Frontal cortex (tissue), 4 donors: ENCODE results near the gene NUTF2. TPM values are rescaled to one million over a fixed set of nuclear protein-coding genes. Genes with fewer than 3 reads are reported as not detected.
A peak's percentile ranks its signal among the peaks of the same experiment; 100 is the strongest.
"Not testable (repeated sequence)": the region's sequence is repeated elsewhere in the genome, so short reads cannot be mapped to it uniquely, and the experiment has no call there.

Experiments used
- DNase-seq, 2 donors: peaks; one replicate each; pipeline ENCODE4 v3.0.0; 2012; ENCODE audit warnings: low spot score in 2 of 2
- FAIRE-seq: peaks from 2 replicates; lab custom pipeline; 2012; peaks lifted over from hg19 to GRCh38; lab: Jason Lieb, UNC
- total RNA-seq: library from RNA; depleted of rRNA; stranded (reverse); fragments of >200 nt; gene quantifications from one replicate; pipeline ENCODE4 v1.2.3, GENCODE V29; 2014
- donor health status: control.
- donor health status: control.
- donor health status: control.

Gene NUTF2
- total RNA-seq, 1 donor from 2014 or later: 70.9 TPM

DNA sequence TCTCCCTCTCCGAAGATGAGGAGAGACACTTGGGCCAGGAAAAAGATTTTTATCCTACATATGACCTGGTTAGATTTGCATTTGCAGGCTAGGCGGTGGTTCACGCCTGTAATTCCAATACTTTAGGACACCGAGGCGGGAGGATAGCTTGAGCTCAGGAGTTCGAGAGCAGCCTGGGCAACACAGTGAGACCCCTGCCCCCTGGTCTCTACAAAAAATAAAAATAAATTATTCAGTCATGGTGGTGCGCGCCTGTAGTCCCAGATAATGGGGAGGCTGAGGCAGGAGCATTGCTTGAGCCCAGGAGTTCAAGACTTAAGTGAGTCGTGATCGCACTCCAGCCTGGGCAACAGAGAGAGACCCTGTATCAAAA lies 12.5 kb upstream of the NUTF2 start:
- FAIRE-seq (no peak), DNase-seq (no peak)

- not testable (repeated sequence) for DNase-seq, FAIRE-seq
These were observed 9.5 kb upstream of the NUTF2 start for GRCh38 chr16:67837190-67837589.

- FAIRE-seq: no peak
- no peak for DNase-seq
These were observed 8.9 kb upstream of the NUTF2 start for GRCh38 chr16:67837811-67838210.

- FAIRE-seq (no peak), DNase-seq (no peak)
These were observed 5.4 kb upstream of the NUTF2 start for GRCh38 chr16:67841198-67841815.

GRCh38 chr16:67841816-67842508 lies 4.8 kb upstream of the NUTF2 start, which contains the start of gene THAP11:
Gene THAP11, plus strand, starts transcription at chr16:67842320. Its CDS starts 235 bp downstream, at chr16:67842555.
- peak; percentile 93 to 95 for DNase-seq
- no peak for FAIRE-seq

- DNase-seq: no peak
- FAIRE-seq: no peak
These were observed 4.0 kb upstream of the NUTF2 start for GRCh38 chr16:67842509-67843342.

DNA sequence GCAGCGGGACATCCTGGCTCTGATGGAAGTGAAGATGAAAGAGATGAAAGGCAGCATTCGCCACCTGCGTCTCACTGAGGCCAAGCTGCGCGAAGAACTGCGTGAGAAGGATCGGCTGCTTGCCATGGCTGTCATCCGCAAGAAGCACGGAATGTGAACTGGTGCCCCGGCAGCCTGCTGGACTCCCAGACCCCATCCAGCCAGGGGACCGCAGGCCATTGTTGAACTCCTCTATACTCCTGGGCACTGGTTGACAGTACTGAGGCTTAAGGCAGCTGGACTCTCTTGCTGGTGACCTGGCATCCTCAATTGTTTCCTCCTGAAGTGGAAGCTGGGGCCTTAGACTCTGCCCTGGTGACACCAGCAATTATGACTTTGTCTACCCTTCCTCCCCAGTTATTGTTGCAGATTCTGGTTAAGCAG lies 3.4 kb upstream of the NUTF2 start:
- FAIRE-seq (no peak), DNase-seq (no peak)

DNA sequence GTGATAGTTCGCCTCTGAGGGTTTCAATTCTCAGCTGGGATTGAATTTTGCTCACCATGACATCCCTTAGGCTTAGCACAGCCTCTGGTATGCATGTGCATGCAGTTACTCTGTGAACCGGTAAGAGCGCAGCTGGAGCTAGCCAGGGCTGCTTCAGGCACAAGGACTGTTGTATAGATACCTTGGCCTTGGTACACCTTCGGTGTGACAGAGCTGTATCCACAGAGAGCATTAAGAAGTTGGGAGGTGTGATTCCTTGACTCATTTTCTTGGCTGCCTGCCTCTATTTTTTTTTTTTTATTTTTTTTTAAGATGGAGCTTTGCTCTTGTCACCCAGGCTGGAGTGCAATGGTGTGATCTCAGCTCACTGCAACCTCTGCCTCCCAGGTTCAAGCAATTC lies 2.2 kb upstream of the NUTF2 start:
- FAIRE-seq: no peak
- DNase-seq: no peak

GRCh38 chr16:67845291-67846062 lies 1.3 kb upstream of the NUTF2 start:
- FAIRE-seq: no peak
- DNase-seq: no peak

GRCh38 chr16:67846063-67846319 lies 742 bp upstream of the NUTF2 start:
- DNase-seq (no peak), FAIRE-seq (no peak)

DNA sequence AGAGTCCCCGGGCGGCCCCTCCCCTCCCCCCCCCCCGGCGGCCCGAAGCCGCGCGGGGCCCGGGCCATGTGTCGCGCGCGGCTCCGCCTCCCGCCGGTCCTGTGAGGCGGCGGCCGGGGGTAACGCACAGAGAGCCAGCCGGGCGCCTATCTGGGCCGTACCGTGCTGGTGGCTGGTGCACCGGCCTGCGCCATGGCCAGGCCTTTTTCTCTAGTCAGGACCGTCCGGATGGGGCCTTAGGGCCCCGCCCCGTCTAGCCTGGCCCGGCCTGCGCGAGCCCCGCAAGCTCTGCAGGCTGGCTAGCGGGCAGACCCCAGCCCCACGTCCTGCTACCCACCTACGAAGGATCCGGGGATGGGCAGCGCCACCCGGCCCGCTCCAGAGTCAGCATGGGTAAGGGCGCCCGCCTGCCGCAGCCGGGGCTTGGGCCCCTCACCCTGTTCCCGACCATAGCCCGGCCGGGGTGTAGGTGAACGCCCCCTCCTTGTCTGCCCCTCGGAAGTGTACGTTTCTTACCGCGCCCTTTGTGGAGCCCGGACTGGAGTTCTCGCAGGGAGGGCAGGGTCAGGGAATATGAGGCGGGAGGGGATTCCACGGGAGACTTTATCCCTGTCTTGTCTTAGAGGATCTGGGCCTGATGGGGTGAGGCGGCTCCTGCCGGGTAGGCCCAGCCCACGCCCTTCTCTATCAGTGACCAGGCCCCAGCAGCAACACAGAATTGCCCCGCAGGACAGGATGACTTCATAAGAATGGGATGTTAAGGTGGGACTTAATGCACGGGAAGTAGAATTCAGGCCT lies 530 bp downstream of the NUTF2 start, which contains the start of gene CENPT:
CENPT (minus strand) TSS at position 630 of the 798 bp plus-strand sequence. CDS start 13,834 bp downstream, outside the sequence.
- peak; percentile 83 to 88 for DNase-seq
- no peak for FAIRE-seq

DNA sequence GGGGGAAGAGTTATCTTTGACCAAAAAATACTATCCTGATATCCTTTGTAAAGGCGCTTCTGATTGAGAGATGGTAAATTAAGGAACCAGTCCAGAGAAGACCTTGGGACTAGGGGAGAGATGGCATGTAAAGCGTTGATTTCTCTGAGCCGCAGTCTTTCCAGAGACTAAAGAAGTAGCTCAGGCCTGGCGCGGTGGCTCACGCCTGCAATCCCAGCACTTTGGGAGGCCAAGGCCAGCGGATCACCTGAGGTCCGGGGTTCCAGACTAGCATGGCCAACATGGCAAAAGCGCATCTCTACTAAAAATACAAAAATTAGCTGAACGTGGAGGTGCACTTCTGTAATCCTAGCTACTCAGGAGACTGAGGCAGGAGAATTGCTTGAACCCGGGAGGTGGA lies 1.4 kb downstream of the NUTF2 start:
- FAIRE-seq: no peak
- DNase-seq: no peak

- FAIRE-seq (no peak), DNase-seq (no peak)
These were observed 6.9 kb downstream of the NUTF2 start for GRCh38 chr16:67853670-67854069.

GRCh38 chr16:67855789-67856188 lies 9.1 kb downstream of the NUTF2 start:
- DNase-seq (no peak), FAIRE-seq (no peak)

- DNase-seq: no peak
- FAIRE-seq: no peak
These were observed 10.3 kb downstream of the NUTF2 start for GRCh38 chr16:67856927-67857546.

DNA sequence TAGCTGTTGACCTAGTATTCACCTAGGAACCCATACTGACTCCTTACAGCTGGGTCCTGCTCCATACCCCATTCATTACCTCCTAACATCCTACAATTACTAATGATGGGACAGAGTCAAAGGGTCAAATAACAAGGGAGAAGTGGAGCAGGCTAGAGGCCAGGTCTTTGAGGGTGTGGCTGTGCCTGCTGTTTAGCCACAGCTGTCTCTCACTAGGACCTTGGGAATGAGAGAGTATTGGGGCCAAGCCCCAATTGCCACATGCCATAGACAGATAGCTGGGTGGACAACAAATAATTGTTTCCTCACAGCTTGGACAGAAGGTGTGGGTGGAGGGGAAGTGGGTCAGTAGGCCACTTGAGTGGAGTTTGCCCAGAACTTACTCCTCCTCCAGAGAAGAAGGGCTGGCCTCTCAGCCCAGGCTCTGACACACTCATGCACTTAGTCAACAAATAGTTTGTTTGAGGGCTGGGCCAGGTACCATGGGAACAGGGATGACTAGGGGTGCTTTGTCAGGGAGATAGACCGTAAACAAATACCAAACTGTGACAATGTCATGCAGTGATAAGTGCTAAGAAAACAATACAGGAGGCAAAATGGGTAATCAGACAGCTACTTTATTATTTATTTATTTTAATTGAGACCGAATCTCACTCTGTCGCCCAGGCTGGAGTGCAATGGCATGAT lies 11.0 kb downstream of the NUTF2 start:
- FAIRE-seq: no peak
- DNase-seq: peak in 1 of 2 donors; percentile 44

DNA sequence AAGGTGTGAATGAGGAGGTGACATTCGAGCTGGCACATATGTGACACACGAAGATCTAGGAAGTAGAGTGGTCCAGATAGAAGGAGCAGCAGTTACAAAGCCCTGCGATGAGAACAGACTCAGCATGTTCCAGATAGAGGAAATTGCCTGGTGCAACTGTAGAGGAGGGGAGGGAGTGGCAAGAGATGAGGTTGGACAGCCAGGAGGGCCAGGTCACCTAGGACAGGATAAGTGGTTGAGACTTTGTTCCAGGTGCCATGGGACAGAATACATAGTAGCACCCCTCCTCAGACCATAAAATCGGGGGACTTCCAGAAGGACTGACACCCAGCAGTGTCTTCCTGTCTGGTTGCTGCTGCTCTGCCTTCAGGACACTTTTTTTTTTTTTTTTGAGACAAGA lies 11.8 kb downstream of the NUTF2 start:
- FAIRE-seq: no peak
- no peak for DNase-seq

DNA sequence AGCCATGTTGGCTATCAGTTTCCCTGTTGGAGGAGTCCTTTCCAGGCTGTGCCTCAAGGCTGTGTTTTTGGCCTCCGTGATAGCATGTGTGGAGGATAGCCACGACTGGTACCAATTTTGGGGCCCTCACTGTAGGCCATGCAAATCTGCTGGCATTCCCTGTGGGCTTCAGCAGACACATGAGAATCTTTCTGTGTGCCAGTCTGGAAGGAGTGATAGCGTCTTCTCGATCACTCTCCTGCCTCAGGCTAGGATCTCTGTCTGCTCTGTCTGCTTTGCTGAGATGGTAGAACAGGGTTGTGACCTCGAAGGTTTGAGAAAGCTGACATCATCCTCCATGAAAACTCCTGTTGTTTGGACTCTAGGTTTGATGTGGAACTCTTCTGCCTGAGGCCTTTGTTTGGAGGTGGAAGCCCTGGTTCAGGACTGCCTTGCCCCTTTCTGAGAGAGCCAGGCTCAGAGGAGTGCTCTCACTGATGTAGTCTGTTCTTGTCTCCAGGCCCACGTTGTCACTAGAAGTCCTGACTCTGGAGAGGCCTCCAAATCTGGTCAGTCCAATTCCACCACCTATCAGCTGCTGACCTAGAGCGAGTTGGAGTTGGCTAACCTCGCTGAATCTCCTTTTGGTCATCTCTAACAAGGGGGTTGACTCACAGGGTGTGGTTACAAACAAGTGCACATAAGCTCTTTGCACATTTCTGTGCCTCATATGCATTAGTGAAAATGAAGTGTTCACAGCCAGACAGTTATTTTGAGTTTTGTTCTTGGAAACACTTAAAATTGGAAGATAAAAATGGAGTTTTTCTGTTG lies 14.1 kb downstream of the NUTF2 start:
- FAIRE-seq: no peak
- DNase-seq: no peak
